Keratinocyte (primary cell): Measurements from ENCODE around the gene TSHZ2. TPM values are rescaled to one million over a fixed set of nuclear protein-coding genes. Genes with fewer than 3 reads are reported as not detected.

Experiments used
- DNase-seq: peaks from one replicate; pipeline ENCODE4 v3.0.0-alpha.2; 2011; ENCODE audit warnings: low read depth, missing footprints, low spot score
- FAIRE-seq: peaks from 2 replicates; lab custom pipeline; 2011; peaks lifted over from hg19 to GRCh38; lab: Jason Lieb, UNC
- H2AFZ ChIP-seq: 2 replicates; pipeline ENCODE4 v1.6.0; 2012; ENCODE audit warnings: low read length, control low read depth, inconsistent platforms; ENCODE audit not compliant: control insufficient read depth
- H3K27ac ChIP-seq: 2 replicates; pipeline ENCODE4 v1.5.1; 2011; ENCODE audit warnings: low read length; ENCODE audit not compliant: control insufficient read depth, insufficient read depth
- H3K27me3 ChIP-seq: 3 replicates; pipeline ENCODE4 v1.6.0; 2011; ENCODE audit warnings: low read length; ENCODE audit not compliant: control insufficient read depth, insufficient read depth; ENCODE audit errors: extremely low read depth
- H3K36me3 ChIP-seq, 2 experiments: 2 replicates in 1 of 2; 3 replicates in 1 of 2; pipeline ENCODE4 v1.5.1; 2011; ENCODE audit warnings: low read length in 2 of 2, mild to moderate bottlenecking in 1 of 2; ENCODE audit not compliant: control insufficient read depth in 2 of 2, insufficient read depth in 2 of 2; ENCODE audit errors: extremely low read depth in 1 of 2
- H3K4me1 ChIP-seq: 3 replicates; pipeline ENCODE4 v1.5.1; 2011; ENCODE audit warnings: low read length; ENCODE audit not compliant: control insufficient read depth, insufficient read depth; ENCODE audit errors: extremely low read depth
- H3K4me2 ChIP-seq: 3 replicates; pipeline ENCODE4 v1.6.0; 2011; ENCODE audit warnings: low read depth, low read length; ENCODE audit not compliant: control insufficient read depth, insufficient read depth; ENCODE audit errors: extremely low read depth
- H3K4me3 ChIP-seq, 3 experiments: fragments of 200-600 bp in 1 of 3; sonication (generic) in 1 of 3; 2 replicates in 2 of 3; 3 replicates in 1 of 3; pipeline ENCODE4 v1.5.1; 2011 to 2016; ENCODE audit warnings: low read length in 3 of 3, mild to moderate bottlenecking in 3 of 3, control low read depth in 2 of 3, inconsistent platforms in 1 of 3, low read depth in 1 of 3, mixed read lengths in 1 of 3, mixed run types in 1 of 3, moderate library complexity in 1 of 3; ENCODE audit not compliant: control insufficient read depth in 2 of 3, insufficient read depth in 2 of 3; ENCODE audit errors: extremely low read depth in 1 of 3
- H3K79me2 ChIP-seq: 2 replicates; pipeline ENCODE4 v1.6.0; 2012; ENCODE audit warnings: low read length; ENCODE audit not compliant: control insufficient read depth, insufficient read depth
- H3K9ac ChIP-seq: 3 replicates; pipeline ENCODE4 v1.6.0; 2011; ENCODE audit warnings: low read length; ENCODE audit not compliant: control insufficient read depth, insufficient read depth; ENCODE audit errors: extremely low read depth
- H3K9me1 ChIP-seq: 3 replicates; pipeline ENCODE4 v1.6.0; 2011; ENCODE audit warnings: low read length; ENCODE audit not compliant: control insufficient read depth, insufficient read depth; ENCODE audit errors: extremely low read depth
- H3K9me3 ChIP-seq: 2 replicates; pipeline ENCODE4 v1.5.1; 2012; ENCODE audit warnings: low read depth, low read length; ENCODE audit not compliant: control insufficient read depth
- H4K20me1 ChIP-seq: 3 replicates; pipeline ENCODE4 v1.6.0; 2011; ENCODE audit warnings: low read length; ENCODE audit not compliant: control insufficient read depth, insufficient read depth; ENCODE audit errors: extremely low read depth
- EZH2 ChIP-seq: IDR thresholded peaks from one replicate; pipeline ENCODE4 v1.6.1; 2012; ENCODE audit warnings: inconsistent platforms, mild to moderate bottlenecking, low read length, moderate library complexity
- dilution Hi-C: fragments of 300-500 bp; cut with MboI; formaldehyde crosslinking; loops from one replicate; pipeline ENCODE4 v1.7.0; 2020; ENCODE audit warnings: low sequenced_read_pairs; ENCODE audit not compliant: extremely low pct_ligation_motif_present
- polyA plus RNA-seq, 5 experiments: library from polyadenylated mRNA; depleted of rRNA in 3 of 5; stranded (reverse) in 3 of 5; stranded (forward) in 1 of 5; unstranded in 1 of 5; fragments of >200 nt; gene quantifications; 1 replicate in 1 of 5; 2 replicates in 3 of 5; 3 replicates in 1 of 5; pipeline versions ENCODE4 v1.2.1 to v1.2.3, GENCODE V29; 2011 to 2012; ENCODE audit warnings: missing spikeins in 2 of 5, low read depth in 1 of 5, low replicate concordance in 1 of 5
- TF ChIP-seq, protein P1 (sequence below), 3 experiments: IDR thresholded peaks in 1 of 3; conservative IDR thresholded peaks in 1 of 3; optimal IDR thresholded peaks in 1 of 3; 2 replicates in 2 of 3; 3 replicates in 1 of 3; pipeline versions ENCODE3 to v1.5.1; 2011; ENCODE audit warnings: low read length in 3 of 3, mild to moderate bottlenecking in 3 of 3, moderate library complexity in 2 of 3, control low read depth in 1 of 3, inconsistent platforms in 1 of 3; ENCODE audit not compliant: insufficient read depth in 2 of 3; ENCODE audit errors: extremely low read depth in 1 of 3

Gene TSHZ2
- polyA plus RNA-seq, 1 donor (not counting 4 experiments of a cell fraction or from before 2014, with no cell fraction given), result 1.1 TPM

DNA sequence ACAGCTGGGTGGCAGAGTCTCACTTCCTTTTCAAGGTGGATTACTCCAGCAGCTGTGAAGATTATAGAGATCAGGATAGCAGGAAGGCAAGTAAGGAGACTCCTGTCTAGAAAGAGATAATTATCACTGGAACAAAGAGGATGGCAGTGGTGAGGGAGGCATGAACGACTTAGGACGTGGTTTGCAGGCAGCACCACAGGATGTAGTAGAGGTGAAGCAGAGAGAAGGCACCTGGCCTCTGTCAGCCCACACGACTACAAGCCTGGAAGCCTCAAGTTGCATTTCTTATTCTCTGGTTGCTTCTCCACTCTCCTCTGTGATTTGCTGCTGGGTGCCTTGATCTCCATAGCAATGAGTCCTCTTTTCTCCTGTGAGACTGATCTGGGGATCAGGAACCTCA lies 62.7 kb downstream of the TSHZ2 start:
- Histone ChIP-seq H3K27ac (no peak overlapping the region), H3K4me3 (no peak overlapping the region), H3K9me1 (no peaks in the 10 kb centered on the region), H3K4me2 (no peak overlapping the region), H3K9me3 (no peaks in the 10 kb centered on the region), H3K9ac (no peak overlapping the region), H3K79me2 (no peaks in the 10 kb centered on the region), H3K27me3 (no peaks in the 10 kb centered on the region), H3K4me1 (no peaks in the 10 kb centered on the region), H3K36me3 (no peaks in the 10 kb centered on the region), H2AFZ (no peak overlapping the region), H4K20me1 (no peaks in the 10 kb centered on the region)
- no peak for TF ChIP-seq EZH2
- TF ChIP-seq, protein P1, sequence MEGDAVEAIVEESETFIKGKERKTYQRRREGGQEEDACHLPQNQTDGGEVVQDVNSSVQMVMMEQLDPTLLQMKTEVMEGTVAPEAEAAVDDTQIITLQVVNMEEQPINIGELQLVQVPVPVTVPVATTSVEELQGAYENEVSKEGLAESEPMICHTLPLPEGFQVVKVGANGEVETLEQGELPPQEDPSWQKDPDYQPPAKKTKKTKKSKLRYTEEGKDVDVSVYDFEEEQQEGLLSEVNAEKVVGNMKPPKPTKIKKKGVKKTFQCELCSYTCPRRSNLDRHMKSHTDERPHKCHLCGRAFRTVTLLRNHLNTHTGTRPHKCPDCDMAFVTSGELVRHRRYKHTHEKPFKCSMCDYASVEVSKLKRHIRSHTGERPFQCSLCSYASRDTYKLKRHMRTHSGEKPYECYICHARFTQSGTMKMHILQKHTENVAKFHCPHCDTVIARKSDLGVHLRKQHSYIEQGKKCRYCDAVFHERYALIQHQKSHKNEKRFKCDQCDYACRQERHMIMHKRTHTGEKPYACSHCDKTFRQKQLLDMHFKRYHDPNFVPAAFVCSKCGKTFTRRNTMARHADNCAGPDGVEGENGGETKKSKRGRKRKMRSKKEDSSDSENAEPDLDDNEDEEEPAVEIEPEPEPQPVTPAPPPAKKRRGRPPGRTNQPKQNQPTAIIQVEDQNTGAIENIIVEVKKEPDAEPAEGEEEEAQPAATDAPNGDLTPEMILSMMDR (optimal IDR thresholded peaks at IDR 0.05 in 1 of 3, IDR thresholded peaks at IDR 0.05 in 1 of 3, conservative IDR thresholded peaks at IDR 0.05 in 1 of 3; ENCODE audit: extremely low read depth in 1 of 3, insufficient read depth in 2 of 3, low read length in 3 of 3), result no peak
- DNase-seq (no peak), FAIRE-seq (no peak)
- dilution Hi-C loops, result no loop called here

DNA sequence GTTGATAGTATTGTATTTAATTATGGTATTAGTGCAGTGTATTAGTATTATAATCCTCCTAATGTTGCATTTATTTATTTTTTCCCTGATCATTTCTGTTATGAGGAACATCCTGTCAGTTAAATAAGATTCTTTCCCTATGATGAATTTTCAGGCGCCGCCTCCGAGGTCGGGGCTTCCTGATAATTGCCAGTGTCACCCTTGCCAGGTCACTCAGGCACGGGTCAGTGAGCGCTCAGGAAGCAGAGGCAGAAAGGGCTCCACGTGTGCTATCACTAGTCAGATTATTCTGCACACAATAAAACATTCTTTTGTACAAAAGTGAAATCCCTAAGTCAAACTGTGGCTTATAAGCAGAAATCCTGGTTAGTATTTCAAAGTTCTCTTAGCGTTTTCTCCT lies 64.8 kb downstream of the TSHZ2 start:
- Histone ChIP-seq H3K36me3 (no peaks in the 10 kb centered on the region), H3K79me2 (no peaks in the 10 kb centered on the region), H3K9me1 (no peaks in the 10 kb centered on the region), H3K9ac (no peak overlapping the region), H3K4me1 (no peaks in the 10 kb centered on the region), H3K27me3 (no peaks in the 10 kb centered on the region), H3K4me2 (no peak overlapping the region), H3K9me3 (no peaks in the 10 kb centered on the region), H4K20me1 (no peaks in the 10 kb centered on the region), H3K4me3 (no peak overlapping the region), H3K27ac (no peak overlapping the region), H2AFZ (no peak overlapping the region)
- dilution Hi-C loops, result no loop called here
- no peak for FAIRE-seq
- DNase-seq, result no peak
- TF ChIP-seq, protein P1 (optimal IDR thresholded peaks at IDR 0.05 in 1 of 3, IDR thresholded peaks at IDR 0.05 in 1 of 3, conservative IDR thresholded peaks at IDR 0.05 in 1 of 3; ENCODE audit: extremely low read depth in 1 of 3, insufficient read depth in 2 of 3, low read length in 3 of 3), result no peak
- TF ChIP-seq EZH2, result no peak
